PC-9 (cell line): ENCODE data around the gene DCAF15.

Experiments
- CTCF ChIP-seq: fragments of 200-600 bp; sonication (generic); conservative IDR thresholded peaks from 2 replicates; pipeline ENCODE4 v1.6.1; 2017; ENCODE audit warnings: mixed run types, antibody characterized with exemption, mild to moderate bottlenecking, moderate library complexity
- EZH2 ChIP-seq: fragments of 200-600 bp; sonication (generic); IDR thresholded peaks from 2 replicates; pipeline ENCODE4 v1.8.0; 2017; ENCODE audit warnings: antibody characterized with exemption, low read depth

- TF ChIP-seq EZH2 (no peak), CTCF (no peak)
These were observed at the start of gene DCAF15 for GRCh38 chr19:13952154-13952930.
